Sigmoid colon (tissue), 4 donors: Measurements from ENCODE around the gene TRIM63.

Experiments
- EP300 ChIP-seq, 4 donors: sonication (generic); formaldehyde crosslinking; IDR thresholded peaks; one replicate each; pipeline ENCODE4 v1.6.1; 2017; ENCODE audit warnings: antibody characterized with exemption in 4 of 4
- POLR2A ChIP-seq, 2 donors: fragments of 450-650 bp; IDR thresholded peaks; one replicate each; pipeline ENCODE4 v1.6.1; 2016; ENCODE audit warnings: antibody characterized with exemption in 2 of 2, mild to moderate bottlenecking in 2 of 2, moderate library complexity in 2 of 2
- TF ChIP-seq, protein P1 (sequence below), 4 experiments: fragments of 450-650 bp in 3 of 4; fragments of 200-600 bp in 1 of 4; IDR thresholded peaks; one replicate each; pipeline ENCODE4 v1.5.1; 2016 to 2019; ENCODE audit warnings: antibody characterized with exemption in 4 of 4, mild to moderate bottlenecking in 3 of 4, moderate library complexity in 2 of 4

DNA sequence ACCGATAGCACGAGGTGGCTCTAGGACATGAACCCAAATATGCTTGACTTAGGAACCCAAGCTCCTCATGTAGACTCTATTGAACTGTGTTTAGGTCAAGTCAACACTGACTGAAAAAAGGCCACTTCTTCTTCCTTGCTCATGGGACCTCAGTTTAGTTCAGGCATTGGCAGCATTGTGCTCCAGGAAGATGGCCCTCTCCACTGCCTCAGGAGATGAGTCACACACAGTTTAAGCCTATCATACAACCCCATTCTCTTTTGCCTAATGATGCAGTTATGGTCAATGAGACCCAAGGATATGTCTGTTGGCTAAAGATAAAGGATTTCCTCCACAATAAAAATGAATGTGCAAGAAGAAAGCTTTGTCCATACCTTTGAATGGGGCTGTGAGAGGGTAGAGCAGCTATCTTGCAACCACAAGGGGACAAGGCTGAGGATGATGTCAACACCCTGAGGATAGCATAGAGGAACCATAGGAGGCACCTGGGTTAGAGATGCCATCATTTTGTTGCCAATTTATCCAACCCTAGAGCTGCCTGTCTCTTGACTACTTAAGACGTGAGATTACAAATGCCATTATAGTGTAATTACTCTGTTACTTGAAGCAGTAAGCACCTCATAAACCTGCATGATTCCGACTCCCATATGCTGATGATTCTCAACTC, 3.0 kb upstream of the TRIM63 start:
- TF ChIP-seq EP300 (IDR thresholded peaks at IDR 0.05) (no peak), POLR2A (IDR thresholded peaks at IDR 0.05) (no peak)
- TF ChIP-seq, protein P1, sequence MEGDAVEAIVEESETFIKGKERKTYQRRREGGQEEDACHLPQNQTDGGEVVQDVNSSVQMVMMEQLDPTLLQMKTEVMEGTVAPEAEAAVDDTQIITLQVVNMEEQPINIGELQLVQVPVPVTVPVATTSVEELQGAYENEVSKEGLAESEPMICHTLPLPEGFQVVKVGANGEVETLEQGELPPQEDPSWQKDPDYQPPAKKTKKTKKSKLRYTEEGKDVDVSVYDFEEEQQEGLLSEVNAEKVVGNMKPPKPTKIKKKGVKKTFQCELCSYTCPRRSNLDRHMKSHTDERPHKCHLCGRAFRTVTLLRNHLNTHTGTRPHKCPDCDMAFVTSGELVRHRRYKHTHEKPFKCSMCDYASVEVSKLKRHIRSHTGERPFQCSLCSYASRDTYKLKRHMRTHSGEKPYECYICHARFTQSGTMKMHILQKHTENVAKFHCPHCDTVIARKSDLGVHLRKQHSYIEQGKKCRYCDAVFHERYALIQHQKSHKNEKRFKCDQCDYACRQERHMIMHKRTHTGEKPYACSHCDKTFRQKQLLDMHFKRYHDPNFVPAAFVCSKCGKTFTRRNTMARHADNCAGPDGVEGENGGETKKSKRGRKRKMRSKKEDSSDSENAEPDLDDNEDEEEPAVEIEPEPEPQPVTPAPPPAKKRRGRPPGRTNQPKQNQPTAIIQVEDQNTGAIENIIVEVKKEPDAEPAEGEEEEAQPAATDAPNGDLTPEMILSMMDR (IDR thresholded peaks at IDR 0.05), result no peak
